GF-D8 (cell line): ENCODE measurements around the gene PDE8A.

Source experiments
- DNase-seq: peaks from one replicate; lab custom pipeline; 2025; lab: John Stamatoyannopoulos, UW

PDE8A gene

DNA sequence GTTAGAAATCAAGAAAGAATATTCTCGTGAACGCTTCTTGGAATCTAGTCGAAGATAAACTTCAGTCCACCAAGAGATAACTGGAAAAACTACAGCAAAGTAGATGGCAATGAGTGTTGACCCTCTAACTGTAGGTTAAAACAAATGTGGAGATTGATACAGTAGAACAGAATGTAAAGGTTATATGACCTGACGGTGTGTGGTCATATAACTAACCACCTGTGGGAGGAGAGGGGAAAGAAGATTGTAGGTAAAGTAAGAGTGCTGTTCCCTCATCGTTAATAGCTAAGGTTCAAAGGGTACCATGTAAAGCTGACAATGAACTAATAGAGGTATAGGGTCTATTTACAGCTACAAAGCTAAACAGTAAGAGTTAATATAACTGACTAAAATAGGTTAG, 52.6 kb downstream of the PDE8A start:
- DNase-seq, result no peak

DNA sequence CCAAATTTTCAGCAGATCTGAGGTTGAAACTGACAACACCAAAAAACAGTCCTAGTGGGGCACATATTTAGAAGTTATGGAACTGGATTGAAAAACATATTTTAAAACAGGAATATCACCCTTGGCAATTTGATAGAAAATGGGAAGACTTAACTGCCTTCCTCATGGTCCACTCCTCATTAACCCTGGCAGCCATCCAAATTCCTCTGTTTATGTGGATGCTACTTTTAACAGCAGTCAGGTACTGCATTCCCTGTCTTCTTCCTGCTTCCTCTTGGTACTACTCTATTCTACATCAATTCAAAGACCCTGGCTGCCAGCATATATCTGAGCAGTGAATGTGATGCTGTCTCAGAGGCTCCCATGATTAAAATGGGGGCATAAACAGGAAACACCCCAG, 54.3 kb downstream of the PDE8A start:
- DNase-seq, result no peak

DNA sequence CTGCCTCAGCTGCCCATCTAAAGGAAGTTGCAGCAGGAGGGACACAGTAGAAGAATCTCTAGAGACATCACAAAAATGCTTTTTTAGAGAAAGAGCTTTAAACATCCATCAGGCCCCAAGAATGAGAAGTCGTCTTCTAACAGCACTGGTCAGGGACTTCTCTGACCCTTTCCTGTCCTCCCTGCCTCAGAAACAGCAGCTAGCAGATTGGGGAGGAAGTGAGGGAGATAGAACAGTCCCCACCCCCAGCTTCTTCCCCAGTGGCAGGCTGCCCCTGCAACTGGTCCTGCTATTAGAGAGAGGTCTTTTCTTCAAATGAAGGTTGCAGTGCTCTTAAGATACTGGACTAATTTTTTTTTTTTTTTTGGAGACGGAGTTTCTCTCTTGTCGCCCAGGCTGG, 55.1 kb downstream of the PDE8A start:
- DNase-seq, result no peak

DNA sequence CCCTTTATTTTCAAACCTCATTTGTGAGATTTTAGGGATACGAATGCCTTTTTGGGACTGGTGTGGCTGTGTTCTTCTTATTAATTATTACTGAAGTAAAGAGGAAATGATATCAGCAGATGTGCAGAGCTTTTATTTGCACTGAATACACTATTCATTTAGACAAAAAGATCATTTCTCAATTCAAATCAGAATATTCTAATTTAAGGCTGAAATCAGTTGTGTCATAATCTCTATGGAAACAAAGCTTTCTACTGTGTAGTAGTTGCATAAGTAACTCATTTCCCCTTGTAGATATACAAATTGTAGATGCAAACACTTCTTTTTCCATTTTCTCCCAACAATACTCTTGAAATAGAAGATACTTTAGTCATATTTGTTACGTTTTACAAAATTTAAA, 56.0 kb downstream of the PDE8A start:
- DNase-seq, result no peak

GRCh38 chr15:85041230-85041629, 59.6 kb downstream of the PDE8A start:
- DNase-seq, result no peak

- peak; percentile 24 for DNase-seq
Measured at GRCh38 chr15:85044251-85044853, 62.7 kb downstream of the PDE8A start.

DNA sequence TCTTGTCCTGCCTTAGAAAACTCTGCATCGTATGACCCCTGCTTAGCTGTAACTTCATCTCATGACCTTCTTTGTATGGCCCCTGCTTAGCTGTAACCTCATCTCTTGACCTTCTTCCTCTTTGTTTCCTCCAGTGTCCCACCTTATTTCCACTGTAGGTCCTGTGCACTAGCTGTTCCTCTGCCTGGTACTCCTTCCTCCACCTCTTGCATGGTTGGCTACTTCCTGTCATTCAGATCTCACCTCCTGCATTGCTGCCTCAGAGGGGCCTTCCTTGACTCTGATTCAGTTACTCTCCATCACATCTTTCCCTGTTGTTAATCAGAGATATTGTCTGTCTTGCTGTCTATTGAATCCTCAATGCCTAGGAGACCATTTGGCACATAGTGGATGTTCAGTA, 63.2 kb downstream of the PDE8A start:
- DNase-seq, result no peak

- DNase-seq, result no peak
Measured at GRCh38 chr15:85045615-85046014, 64.0 kb downstream of the PDE8A start.

DNA sequence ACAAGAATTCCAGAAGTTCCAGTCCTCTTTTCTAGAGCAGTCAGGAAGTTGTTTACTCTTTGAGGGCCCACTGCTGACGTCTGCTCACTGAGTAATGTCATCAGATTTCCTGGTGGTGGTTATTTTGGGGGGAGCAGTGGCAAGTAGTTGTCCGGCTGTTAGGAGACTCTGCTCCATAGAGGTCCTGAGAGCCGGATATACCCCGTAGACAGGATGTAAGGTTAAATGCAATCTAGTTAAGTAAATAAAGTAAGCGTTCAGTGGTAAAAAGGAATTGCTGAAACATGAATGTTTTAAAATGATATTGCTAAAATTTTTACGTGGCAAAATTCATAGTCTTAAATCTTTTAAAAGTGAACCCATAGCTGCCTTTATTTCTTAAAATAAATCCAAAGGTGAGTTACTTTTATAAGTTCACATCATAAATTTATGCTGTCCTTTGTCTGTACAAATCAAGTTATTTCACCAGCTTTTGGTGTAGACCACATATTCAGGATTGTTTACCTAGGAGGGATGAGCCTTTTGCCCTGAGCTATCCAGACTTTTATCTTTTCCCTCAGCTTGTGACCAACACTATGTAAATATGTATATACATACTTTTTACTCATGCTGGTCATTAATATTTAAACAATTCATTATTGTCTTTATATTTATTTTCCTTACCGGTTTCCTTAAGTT, 65.8 kb downstream of the PDE8A start:
- peak; percentile 45 for DNase-seq

- no peak for DNase-seq
Measured at GRCh38 chr15:85048430-85048829, 66.8 kb downstream of the PDE8A start.

GRCh38 chr15:85049805-85050204, 68.1 kb downstream of the PDE8A start:
- no peak for DNase-seq

GRCh38 chr15:85059734-85060133, 78.1 kb downstream of the PDE8A start:
- DNase-seq, result no peak

DNA sequence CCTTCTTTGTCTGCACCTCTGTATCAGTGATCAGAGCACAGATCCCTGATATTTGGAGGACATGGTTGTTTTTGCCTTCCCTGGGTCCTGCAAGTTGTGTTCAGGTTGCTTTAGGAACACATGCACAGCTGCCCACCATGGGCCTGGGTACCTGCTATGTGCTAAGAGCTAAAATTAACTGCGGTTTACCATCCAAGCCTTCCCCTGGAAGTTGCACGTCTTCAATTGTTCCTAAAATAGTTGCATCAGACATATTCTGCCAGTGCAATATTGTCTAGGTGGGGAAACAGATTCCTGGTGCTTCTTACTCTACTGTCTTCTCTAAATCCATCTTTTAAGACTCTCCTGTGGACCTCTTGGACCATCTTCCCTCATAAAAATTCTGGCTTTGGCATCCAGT, 80.9 kb downstream of the PDE8A start:
- DNase-seq, result no peak

- no peak for DNase-seq
Measured at GRCh38 chr15:85063088-85063487, 81.4 kb downstream of the PDE8A start.

- DNase-seq, result no peak
Measured at GRCh38 chr15:85063522-85064079, 81.9 kb downstream of the PDE8A start.

GRCh38 chr15:85064710-85065109, 83.1 kb downstream of the PDE8A start:
- DNase-seq, result no peak

DNA sequence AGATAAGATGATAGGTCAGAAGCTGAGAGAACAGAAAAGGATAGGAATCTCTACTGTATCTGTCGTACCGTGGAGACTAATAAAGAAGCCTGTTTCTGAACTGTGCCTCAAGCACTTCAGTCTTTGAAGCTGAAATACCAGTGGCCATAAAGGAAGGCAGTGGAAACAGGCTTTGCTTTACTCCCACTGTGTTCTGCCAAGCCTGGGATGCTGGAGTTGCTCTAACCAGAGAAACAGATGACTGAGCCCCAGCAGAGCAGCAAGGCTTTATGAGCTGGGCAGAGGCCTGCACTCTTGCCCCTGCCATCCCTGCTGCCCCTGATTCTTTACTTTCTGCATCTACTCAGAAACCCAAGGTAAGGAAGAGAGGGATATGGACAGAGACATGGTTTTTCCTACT, 89.4 kb downstream of the PDE8A start:
- DNase-seq, result no peak

GRCh38 chr15:85071504-85071903, 89.8 kb downstream of the PDE8A start:
- DNase-seq, result no peak

- no peak for DNase-seq
Measured at GRCh38 chr15:85072917-85073316, 91.3 kb downstream of the PDE8A start.

GRCh38 chr15:85073556-85074194, 92.0 kb downstream of the PDE8A start:
- DNase-seq, result no peak

DNA sequence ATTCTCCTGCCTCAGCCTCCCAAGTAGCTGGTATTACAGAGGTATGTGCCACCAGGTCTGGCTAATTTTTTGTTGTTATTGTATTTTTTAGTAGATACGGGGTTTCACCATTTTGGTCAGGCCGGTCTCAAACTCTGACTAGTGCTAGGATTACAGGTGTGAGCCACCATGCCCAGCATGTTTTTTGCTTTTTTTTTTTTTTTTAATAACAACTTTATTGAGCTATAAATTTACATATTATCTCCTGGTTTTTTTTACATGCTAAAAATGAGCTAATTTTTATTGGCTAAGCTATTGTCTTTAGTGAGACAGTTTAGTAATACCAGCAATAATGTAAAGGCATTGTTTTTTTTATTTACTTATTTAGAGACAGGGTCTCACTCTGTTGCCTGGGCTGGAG, 105.2 kb downstream of the PDE8A start:
- DNase-seq, result no peak

DNA sequence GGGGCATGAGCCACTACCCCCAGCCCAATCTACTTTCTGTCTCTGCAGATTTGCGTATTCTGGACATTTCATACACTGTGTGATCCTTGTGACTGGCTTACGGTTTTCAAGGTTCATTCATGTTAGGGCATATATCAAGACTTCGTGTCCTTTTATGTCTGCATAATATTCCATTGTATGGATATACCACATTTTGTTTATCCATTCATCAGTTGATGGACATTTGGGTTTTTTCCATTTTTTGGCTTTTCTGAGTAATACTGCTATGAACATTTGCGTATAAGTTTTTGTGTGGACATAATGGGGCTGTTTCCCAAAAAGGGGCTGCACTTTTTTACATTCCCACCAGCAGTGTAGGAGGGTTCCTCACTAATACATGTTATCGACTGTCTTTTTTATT, 106.6 kb downstream of the PDE8A start:
- no peak for DNase-seq

- DNase-seq, result no peak
Measured at GRCh38 chr15:85089929-85090597, 108.4 kb downstream of the PDE8A start.
